SU-DHL-6 (cell line): ENCODE results near the gene EEFSEC.

Experiments used
- CTCF ChIP-seq: fragments of 200-600 bp; sonication (generic); IDR thresholded peaks from one replicate; pipeline ENCODE4 v1.5.1; 2017; ENCODE audit warnings: antibody characterized with exemption, mild to moderate bottlenecking, low read length, moderate library complexity; ENCODE audit not compliant: insufficient read depth, poor library complexity, severe bottlenecking
- EZH2phosphoT487 ChIP-seq: fragments of 200-600 bp; sonication (generic), shearing (Covaris generic); conservative IDR thresholded peaks from 2 replicates; pipeline ENCODE4 v1.6.1; 2018; ENCODE audit warnings: mild to moderate bottlenecking, antibody characterized with exemption, low read length, moderate library complexity, mixed read lengths

- TF ChIP-seq CTCF: no peak
- no peak for TF ChIP-seq EZH2phosphoT487
These were observed 90.6 kb downstream of the EEFSEC start for GRCh38 chr3:128243602-128244504.
